ENCODE results near the gene CELA3A.
A peak's percentile ranks its signal among the peaks of the same experiment; 100 is the strongest.
"Not testable (repeated sequence)": the region's sequence is repeated elsewhere in the genome, so short reads cannot be mapped to it uniquely, and the experiment has no call there.

Gene CELA3A

DNA sequence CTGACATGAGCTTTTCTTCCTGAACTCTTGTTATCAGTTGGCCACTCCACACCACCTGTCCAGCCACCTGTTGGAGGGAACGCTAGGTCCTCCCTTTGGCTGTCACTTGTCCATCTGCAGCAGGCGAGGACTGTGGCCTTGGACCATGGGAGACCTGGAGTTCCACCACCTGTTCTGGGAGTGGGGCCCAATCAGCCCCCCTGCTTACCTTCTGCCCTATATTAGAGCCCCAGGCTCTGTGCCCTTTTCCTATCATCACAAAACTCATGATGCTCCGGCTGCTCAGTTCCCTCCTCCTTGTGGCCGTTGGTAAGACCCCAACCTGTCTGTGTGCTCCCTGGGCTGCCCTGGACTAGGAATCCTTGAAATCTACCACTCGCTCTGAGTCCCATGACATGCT is at the start of gene CELA3A:
TSS of gene CELA3A (plus strand) at position 249 of the 400 bp plus-strand sequence. CDS start at position 267, 18 bp downstream.
- DNase-seq, result no peak

GRCh38 chr1:21952786-21953520 is 48.5 kb upstream of the CELA3A start:
- no peak for DNase-seq

DNA sequence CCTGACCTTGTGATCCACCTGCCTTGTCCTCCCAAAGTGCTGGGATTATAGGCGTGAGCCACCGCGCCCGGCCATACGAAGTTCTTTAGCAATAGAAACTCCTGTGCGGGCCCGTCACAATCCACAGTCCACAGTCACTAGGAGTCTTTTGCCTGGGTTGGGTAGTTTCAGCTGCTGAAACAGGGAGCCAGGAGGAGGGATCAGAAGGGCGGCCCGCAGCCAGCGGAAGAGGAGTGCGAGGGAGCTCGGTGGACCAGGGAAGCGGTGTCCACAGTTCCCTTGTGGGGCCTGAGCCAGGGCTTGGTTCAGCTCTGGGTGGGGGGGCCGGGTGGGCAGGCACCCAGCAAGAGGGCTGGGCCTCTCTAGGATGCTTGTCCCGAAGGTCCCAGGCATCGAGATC is 46.4 kb upstream of the CELA3A start:
- DNase-seq, result no peak

DNA sequence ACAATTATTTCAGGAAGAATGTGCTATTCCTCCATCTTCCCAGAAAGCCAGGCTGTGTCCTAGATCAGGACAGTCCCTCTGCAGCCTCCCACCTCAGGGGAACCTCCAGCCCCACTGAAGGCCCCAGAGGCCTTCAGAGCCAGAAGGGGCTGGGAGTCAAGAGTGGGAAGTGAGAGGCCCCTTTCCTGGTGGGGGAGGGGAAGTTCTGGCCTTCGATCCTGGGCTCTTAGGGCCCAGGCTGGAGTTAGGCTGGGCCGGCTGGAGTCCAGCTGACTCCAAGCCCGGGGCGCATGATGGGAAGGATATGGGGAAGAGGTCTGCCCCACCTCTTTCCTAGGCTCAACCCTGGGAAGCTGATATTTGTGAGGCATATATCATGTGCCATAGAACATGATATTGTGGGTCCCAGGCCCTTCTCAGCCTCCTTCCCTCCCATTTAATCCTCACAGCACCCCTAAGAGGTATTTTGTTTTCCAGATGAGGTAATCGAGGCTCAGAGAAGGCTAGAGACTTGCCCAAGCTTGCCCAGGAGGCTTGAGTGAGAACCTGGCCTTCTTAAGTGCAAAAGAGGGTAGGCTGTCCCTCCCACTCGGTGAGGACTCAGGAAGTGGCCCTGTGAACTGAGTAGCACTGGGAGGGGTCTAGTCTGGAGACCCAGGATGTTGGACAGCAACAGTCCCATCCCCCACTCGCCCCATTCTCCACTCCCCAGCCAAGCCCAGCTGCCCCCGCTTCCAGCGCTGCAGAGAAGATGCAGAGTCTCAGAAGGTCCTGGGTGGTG is 45.8 kb upstream of the CELA3A start:
- DNase-seq, result no peak

- no peak for DNase-seq
Observed at GRCh38 chr1:21956720-21957552, 44.5 kb upstream of the CELA3A start.

GRCh38 chr1:21961337-21961736 is 40.1 kb upstream of the CELA3A start:
- DNase-seq, result no peak

DNA sequence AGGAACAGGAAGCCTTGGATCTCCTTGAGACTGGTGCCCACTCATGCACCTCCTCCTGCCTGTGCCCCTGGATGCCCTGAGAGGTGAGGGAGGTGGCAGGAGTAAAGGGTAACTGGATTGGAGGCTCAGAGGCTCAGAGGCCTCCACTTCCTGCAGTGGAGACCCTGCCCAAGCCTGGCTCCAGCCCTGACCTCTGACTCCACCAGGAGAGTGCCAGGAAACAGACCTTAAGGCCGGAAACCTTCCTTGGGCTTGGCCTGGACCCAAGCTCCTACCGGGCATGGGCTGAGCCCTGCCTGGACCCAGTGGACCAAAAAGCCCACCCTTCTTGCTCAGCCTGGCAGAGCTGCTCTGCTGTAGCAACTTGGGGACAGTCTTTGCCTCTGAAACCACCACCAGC is 39.7 kb upstream of the CELA3A start:
- DNase-seq, result no peak

- DNase-seq, result no peak
Observed at GRCh38 chr1:21963477-21964217, 37.8 kb upstream of the CELA3A start.

DNA sequence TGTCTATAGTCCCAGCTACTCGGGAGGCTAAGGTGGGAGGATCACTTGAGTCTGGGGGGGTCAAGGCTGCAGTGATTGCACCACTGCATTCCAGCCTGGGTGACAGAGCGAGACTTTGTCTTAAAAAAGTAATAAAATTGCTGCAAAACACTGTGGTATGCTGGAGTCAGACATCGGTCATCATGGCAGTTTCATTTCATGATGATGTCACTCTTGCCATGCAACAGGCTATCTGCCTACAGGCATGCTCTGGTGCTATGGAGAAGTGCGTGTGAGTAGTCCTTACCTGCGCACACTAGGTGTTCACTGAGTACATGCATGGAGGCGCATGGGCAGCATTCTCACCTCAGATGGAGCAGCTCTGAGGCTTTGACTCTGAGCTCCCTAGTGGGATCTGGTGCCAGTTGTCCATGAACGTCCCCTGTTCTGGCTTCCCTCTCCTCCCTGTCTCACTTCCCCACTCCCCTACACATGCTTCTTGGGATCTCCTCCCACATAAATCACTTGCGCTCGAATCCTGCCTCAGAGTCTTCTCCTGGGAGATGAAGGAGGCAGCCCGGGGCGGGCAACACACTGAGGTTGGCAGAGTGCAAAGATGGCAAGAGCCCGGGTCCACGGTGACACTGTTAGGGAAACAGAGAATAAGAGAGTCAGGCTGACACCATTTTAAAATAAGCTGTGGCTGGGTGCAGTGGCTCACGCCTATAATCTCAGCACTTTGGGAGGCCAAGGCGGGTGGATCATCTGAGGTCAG is 35.0 kb upstream of the CELA3A start:
- no peak for DNase-seq

- DNase-seq, result not testable (repeated sequence)
Observed at GRCh38 chr1:21967216-21967615, 34.2 kb upstream of the CELA3A start.

DNA sequence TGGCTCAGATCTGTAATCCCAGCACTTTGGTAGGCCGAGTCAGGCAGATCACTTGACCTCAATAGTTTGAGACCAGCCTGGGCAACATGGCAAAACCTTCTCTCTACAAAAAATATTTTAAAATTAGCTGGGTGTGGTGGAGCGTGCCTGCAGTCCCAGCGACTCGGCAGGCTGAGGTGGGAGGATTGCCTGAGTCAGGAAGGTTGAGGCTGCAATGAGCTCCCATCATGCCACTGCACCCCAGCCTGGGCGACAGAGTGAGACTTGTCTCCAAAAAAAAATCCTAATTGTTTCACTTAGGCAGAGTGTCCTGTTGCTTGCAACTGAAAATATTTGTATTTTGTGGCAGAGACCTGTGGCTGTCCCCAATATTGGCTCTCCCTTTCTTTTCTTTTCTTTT is 32.4 kb upstream of the CELA3A start:
- DNase-seq, result not testable (repeated sequence)

DNA sequence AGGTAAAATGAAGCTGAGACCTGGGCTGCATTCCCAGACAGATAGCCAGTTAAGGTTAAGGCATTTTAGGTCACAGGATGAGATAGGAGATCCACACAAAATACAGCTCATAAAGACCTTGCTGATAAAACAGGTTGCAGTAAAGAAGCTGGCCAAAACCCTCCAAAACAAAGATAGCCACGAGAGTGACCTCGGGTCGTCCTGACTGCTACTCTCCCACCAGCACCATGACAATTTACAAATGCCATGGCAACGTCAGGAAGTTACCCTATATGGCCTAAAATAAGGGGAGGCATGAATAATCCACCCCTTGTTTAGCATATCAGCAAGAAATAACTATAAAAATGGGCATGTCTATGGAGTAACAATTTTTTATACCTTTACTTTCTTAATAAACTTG is 30.9 kb upstream of the CELA3A start:
- not testable (repeated sequence) for DNase-seq

DNA sequence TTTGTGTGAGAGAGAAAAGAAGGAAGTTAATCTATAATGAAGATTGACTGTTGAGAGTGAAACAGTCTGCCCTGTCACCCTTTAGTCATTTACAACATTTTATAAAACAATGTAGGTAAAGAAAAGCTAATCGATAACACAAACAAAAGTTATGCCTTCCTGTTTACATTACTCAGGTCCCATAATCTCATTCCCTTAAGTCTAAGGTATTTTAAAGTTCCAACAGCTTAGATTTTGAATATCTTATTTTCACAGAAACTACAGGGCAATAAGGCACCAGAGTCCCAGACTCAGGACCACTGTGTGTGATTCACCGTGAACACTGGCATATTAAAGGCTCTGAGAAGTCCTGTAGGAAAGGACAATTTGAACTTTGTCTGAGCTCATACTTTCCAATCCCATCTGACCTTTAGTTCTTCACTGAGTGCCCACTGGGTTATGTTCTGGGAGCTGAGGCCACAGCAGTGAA is 28.4 kb upstream of the CELA3A start:
- DNase-seq, result not testable (repeated sequence)

GRCh38 chr1:21973948-21974347 is 27.5 kb upstream of the CELA3A start:
- not testable (repeated sequence) for DNase-seq

DNA sequence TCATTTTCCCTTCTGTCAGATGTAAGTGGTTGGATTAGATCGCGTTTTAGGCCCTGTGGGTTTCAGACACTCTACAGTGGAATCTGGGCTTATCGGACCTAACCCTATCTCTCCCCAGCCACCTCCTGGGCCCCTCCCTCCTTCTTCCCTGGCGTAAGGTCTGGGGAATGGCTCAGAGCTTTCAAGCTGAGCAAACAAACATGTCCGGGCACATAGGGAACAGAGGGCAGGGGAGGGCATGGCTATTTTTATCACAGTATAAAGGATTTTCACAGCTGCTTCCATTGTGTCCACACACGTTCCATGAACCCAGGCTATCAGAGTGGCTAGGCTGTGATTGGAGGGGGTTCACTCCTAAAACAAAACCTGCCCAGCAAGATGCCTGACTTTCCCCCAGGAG is 26.8 kb upstream of the CELA3A start:
- peak; percentile 46 for DNase-seq

- not testable (repeated sequence) for DNase-seq
Observed at GRCh38 chr1:21975296-21975695, 26.2 kb upstream of the CELA3A start.

GRCh38 chr1:21976703-21977239 is 24.7 kb upstream of the CELA3A start, which contains the start of gene CELA3B:
CELA3B (plus strand) TSS chr1:21977022; CDS start chr1:21977040, 18 bp downstream.
- not testable (repeated sequence) for DNase-seq

DNA sequence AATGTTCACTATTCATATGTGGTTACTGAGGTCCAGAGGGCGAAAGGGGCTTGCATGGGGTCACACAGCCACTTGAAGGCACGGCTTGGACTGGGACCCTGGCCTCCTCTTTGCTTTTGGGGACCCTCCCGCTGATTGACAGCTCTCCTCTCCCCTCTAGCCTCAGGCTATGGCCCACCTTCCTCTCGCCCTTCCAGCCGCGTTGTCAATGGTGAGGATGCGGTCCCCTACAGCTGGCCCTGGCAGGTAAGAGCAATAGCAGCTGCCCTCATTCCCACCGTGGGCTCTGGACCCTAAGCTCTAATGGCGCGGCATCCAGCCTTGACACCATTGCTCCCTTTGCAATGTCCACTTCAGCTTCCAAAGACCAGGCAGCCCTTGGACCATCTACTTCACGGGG is 23.2 kb upstream of the CELA3A start:
- DNase-seq, result not testable (repeated sequence)

- not testable (repeated sequence) for DNase-seq
Observed at GRCh38 chr1:21980515-21981220, 20.8 kb upstream of the CELA3A start.

GRCh38 chr1:21981253-21981652 is 20.2 kb upstream of the CELA3A start:
- not testable (repeated sequence) for DNase-seq
